GM21360 (cell line): ENCODE data around the gene CHTOP.

Experiments used
- ATAC-seq: cut with Tn5 transposase; IDR thresholded peaks from one replicate; pipeline ENCODE4 v1.9.1; 2021; ENCODE audit warnings: mild to moderate bottlenecking, moderate library complexity; ENCODE audit not compliant: unreplicated experiment

The CHTOP gene

DNA sequence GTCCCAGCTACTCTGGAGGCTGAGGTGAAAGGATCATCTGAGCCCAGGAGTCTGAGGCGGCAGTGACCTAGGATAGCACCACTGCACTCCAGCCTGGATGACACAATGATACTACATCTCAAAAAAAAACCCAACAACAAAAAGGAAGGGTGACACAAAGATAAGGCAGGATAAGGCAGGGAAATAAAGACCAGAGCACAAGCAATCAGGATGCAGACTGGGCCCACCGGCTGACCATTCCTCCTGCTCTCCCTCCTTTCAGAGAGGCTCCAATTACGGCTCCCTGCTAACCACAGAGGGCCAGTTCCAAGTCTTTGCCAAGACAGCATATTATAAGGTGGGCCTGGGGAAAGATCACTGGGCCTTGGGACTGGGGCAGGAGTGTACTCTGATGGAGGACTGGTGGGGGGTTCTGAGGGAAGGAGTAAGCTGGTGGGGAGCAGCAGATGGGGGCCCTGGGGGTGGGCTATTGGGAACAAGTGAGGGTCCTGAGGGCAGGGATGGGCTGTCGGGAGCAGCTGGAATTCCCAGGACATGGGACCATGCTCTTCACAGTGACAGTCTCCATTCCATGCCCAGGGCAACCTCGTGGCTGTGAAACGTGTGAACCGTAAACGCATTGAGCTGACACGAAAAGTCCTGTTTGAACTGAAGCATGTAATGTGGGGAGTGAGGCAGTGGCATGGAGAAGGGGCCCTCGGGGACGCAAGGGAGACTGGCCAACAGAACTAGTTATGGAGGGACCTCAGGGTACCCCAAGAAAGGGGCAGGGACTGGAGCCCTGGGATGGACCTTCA is 51.9 kb downstream of the CHTOP start:
- no peak for ATAC-seq

DNA sequence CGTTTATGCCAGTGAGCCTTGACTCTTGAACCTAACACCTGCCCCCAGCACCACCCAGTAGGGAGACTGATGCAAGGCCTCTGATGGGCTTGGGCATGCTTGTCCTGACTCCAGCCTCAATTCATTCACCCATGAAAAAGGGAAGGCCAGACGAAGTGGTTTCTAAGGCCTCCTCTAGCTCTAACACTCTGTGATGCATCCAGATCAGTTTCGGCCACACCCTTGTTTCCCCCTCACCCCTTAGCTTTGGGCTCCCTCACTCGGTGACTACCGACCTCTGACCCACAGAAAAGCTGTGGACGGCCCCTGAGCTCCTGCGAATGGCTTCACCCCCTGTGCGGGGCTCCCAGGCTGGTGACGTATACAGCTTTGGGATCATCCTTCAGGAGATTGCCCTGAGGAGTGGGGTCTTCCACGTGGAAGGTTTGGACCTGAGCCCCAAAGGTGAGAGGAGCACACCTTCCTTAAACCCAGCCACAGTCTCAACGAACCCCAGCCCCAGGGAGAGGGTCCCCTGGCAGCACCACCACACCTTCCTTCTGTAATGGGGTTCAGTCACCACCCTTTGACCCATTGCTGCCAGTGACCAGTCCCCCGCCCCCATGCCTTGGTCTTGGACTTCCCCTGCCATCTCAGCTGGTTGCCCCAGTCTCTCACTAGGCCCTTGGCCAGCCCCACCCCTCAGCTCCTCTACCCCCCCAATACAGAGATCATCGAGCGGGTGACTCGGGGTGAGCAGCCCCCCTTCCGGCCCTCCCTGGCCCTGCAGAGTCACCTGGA is 53.7 kb downstream of the CHTOP start:
- ATAC-seq, result no peak

GRCh38 chr1:153688276-153688675 is 54.4 kb downstream of the CHTOP start:
- ATAC-seq, result no peak

DNA sequence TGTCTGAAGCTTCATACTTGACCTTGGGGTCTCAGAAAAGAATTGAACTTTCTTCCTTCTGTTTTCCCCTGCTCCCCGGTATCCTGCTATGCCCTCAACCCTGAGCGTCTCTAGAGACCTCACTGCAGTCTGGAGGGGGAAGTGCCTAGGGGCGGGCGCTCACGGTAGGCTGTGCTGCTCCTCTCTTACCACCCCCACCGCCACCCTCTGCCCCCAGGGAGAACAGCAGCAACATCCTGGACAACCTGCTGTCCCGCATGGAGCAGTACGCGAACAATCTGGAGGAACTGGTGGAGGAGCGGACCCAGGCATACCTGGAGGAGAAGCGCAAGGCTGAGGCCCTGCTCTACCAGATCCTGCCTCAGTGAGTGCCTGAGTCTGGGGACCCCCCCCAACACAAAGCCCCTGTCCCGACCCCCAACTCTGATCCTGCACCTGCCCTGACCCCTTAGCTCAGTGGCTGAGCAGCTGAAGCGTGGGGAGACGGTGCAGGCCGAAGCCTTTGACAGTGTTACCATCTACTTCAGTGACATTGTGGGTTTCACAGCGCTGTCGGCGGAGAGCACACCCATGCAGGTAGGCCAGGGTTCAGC is 55.0 kb downstream of the CHTOP start:
- no peak for ATAC-seq

DNA sequence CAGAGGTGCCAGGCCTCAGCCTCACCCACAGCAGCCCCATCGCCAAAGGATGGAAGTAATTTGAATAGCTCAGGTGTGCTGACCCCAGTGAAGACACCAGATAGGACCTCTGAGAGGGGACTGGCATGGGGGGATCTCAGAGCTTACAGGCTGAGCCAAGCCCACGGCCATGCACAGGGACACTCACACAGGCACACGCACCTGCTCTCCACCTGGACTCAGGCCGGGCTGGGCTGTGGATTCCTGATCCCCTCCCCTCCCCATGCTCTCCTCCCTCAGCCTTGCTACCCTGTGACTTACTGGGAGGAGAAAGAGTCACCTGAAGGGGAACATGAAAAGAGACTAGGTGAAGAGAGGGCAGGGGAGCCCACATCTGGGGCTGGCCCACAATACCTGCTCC is 59.6 kb downstream of the CHTOP start:
- ATAC-seq, result no peak
